Measurements from ENCODE around the gene UBE4B. TPM values are rescaled to one million over a fixed set of nuclear protein-coding genes. Genes with fewer than 3 reads are reported as not detected.
A peak's percentile ranks its signal among the peaks of the same experiment; 100 is the strongest.

The UBE4B gene
- polyA plus RNA-seq, 3 donors: 6.0 to 34.6 (median 9.2) TPM

DNA sequence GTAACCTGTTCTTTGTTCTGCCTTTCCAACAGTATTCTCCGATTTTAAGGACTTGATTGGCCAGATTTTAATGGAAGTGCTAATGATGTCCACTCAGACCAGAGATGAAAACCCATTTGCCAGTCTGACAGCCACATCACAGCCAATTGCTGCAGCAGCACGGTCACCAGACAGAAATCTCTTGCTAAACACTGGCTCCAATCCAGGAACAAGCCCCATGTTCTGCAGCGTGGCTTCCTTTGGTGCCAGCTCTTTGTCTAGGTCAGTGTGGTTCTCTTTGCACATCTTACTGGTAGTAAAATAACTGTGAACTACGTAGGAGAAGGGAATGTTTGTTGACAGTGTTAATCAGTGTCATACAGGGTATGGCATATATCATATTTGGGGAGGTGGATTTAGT lies 72.7 kb downstream of the UBE4B start:
- intact Hi-C loops (cut with micrococcal nuclease): no loop called here
- Histone ChIP-seq H3K9ac (ENCODE audit: insufficient read depth, low read length, poor library complexity, severe bottlenecking) (no peak overlapping the region), H2AFZ (ENCODE audit: insufficient read depth, low read depth, low read length, poor library complexity, severe bottlenecking) (no peak overlapping the region), H3K36me3 (replicated peaks in 1 of 2; ENCODE audit: control insufficient read depth in 1 of 2, insufficient read depth in 2 of 2, low read length in 2 of 2) (peaks cover 70 to 95% of the 10 kb centered on the region in 2 donors), H3K4me3 (replicated peaks in 1 of 3; ENCODE audit: low read depth in 2 of 3, low read length in 3 of 3) (no peak overlapping the region), H3K4me1 (ENCODE audit: control insufficient read depth in 1 of 2, insufficient read depth in 2 of 2, low read length in 2 of 2) (peaks cover 5 to 8% of the 10 kb centered on the region in 2 donors), H4K20me1 (ENCODE audit: insufficient read depth, low read length) (peaks cover 14% of the 10 kb centered on the region), H3K79me2 (ENCODE audit: insufficient read depth, low read length) (no peaks in the 10 kb centered on the region), H3K27ac (ENCODE audit: low read depth in 1 of 2, low read length in 2 of 2) (no peak overlapping the region), H3K4me2 (replicated peaks; ENCODE audit: extremely low read depth, low read length, poor library complexity, severe bottlenecking) (no peak overlapping the region), H3K9me3 (replicated peaks in 1 of 2; ENCODE audit: control insufficient read depth in 1 of 2, insufficient read depth in 1 of 2, low read length in 2 of 2) (no peaks in the 10 kb centered on the region), H3K27me3 (ENCODE audit: control insufficient read depth in 2 of 2, insufficient read depth in 2 of 2, low read length in 2 of 2) (no peaks in the 10 kb centered on the region)
- Mint-ChIP-seq H3K36me3 (peaks cover 70 to 88% of the 10 kb centered on the region in 2 donors), H3K4me1 (peaks cover 10% of the 10 kb centered on the region), H3K9me3 (no peaks in the 10 kb centered on the region), H3K27ac (no peak overlapping the region), H3K4me3 (no peak overlapping the region), H3K27me3 (ENCODE audit: low read depth in 3 of 3) (no peaks in the 10 kb centered on the region)
- TF ChIP-seq, protein P1, sequence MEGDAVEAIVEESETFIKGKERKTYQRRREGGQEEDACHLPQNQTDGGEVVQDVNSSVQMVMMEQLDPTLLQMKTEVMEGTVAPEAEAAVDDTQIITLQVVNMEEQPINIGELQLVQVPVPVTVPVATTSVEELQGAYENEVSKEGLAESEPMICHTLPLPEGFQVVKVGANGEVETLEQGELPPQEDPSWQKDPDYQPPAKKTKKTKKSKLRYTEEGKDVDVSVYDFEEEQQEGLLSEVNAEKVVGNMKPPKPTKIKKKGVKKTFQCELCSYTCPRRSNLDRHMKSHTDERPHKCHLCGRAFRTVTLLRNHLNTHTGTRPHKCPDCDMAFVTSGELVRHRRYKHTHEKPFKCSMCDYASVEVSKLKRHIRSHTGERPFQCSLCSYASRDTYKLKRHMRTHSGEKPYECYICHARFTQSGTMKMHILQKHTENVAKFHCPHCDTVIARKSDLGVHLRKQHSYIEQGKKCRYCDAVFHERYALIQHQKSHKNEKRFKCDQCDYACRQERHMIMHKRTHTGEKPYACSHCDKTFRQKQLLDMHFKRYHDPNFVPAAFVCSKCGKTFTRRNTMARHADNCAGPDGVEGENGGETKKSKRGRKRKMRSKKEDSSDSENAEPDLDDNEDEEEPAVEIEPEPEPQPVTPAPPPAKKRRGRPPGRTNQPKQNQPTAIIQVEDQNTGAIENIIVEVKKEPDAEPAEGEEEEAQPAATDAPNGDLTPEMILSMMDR (IDR thresholded peaks at IDR 0.05): no peak
- no peak for DNase-seq
- WGBS (ENCODE audit: insufficient coverage): 73% methylated on average over 4 of the region's 4 CpGs

DNA sequence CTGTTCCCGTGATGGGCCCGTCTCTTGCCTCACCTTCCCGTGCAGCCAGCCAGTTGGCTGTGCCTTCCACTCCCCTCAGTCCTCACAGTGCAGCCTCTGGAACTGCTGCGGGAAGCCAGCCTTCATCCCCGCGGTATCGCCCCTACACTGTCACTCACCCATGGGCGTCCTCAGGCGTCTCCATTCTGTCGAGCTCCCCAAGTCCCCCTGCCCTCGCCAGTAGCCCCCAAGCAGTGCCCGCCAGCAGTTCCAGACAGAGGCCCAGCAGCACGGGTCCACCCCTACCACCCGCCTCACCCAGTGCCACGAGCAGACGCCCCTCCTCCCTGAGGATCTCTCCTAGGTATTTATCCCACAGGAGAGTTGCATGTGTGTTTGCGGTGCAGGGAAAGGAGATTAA lies 73.5 kb downstream of the UBE4B start:
- DNase-seq: no peak
- TF ChIP-seq, protein P1 (IDR thresholded peaks at IDR 0.05): no peak
- Mint-ChIP-seq H3K9me3 (no peaks in the 10 kb centered on the region), H3K4me3 (no peak overlapping the region), H3K27me3 (ENCODE audit: low read depth in 3 of 3) (no peaks in the 10 kb centered on the region), H3K27ac (peak overlapping the region in 2 of 7 donors; percentile 29 to 70), H3K4me1 (peaks cover 10% of the 10 kb centered on the region), H3K36me3 (peaks cover 71 to 88% of the 10 kb centered on the region in 2 donors)
- Histone ChIP-seq H3K36me3 (replicated peaks in 1 of 2; ENCODE audit: control insufficient read depth in 1 of 2, insufficient read depth in 2 of 2, low read length in 2 of 2) (peaks cover 72 to 96% of the 10 kb centered on the region in 2 donors), H3K27ac (ENCODE audit: low read depth in 1 of 2, low read length in 2 of 2) (no peak overlapping the region), H3K9ac (ENCODE audit: insufficient read depth, low read length, poor library complexity, severe bottlenecking) (no peak overlapping the region), H3K27me3 (ENCODE audit: control insufficient read depth in 2 of 2, insufficient read depth in 2 of 2, low read length in 2 of 2) (no peaks in the 10 kb centered on the region), H3K4me3 (replicated peaks in 1 of 3; ENCODE audit: low read depth in 2 of 3, low read length in 3 of 3) (no peak overlapping the region), H3K79me2 (ENCODE audit: insufficient read depth, low read length) (no peaks in the 10 kb centered on the region), H3K9me3 (replicated peaks in 1 of 2; ENCODE audit: control insufficient read depth in 1 of 2, insufficient read depth in 1 of 2, low read length in 2 of 2) (no peaks in the 10 kb centered on the region), H2AFZ (ENCODE audit: insufficient read depth, low read depth, low read length, poor library complexity, severe bottlenecking) (no peak overlapping the region), H4K20me1 (ENCODE audit: insufficient read depth, low read length) (peaks cover 14% of the 10 kb centered on the region), H3K4me1 (ENCODE audit: control insufficient read depth in 1 of 2, insufficient read depth in 2 of 2, low read length in 2 of 2) (peaks cover 5 to 8% of the 10 kb centered on the region in 2 donors), H3K4me2 (replicated peaks; ENCODE audit: extremely low read depth, low read length, poor library complexity, severe bottlenecking) (no peak overlapping the region)
- intact Hi-C loops (cut with micrococcal nuclease): no loop called here
- 98% methylated on average over 9 of the region's 17 CpGs for WGBS (ENCODE audit: insufficient coverage)

All from CD14-positive monocyte (primary cell).